Heart left ventricle (tissue), 16 donors: Measurements from ENCODE around the gene ARVCF. TPM values are rescaled to one million over a fixed set of nuclear protein-coding genes. Genes with fewer than 3 reads are reported as not detected.

Experiments
- ATAC-seq, 4 donors: fragments of 200-7000 bp; cut with Tn5 transposase; one replicate each; pipeline ENCODE4 v1.9.1; 2020 to 2022; ENCODE audit warnings: moderate library complexity in 4 of 4, mild to moderate bottlenecking in 3 of 4, moderate number of reproducible peaks in 1 of 4
- DNase-seq, 5 donors: peaks; one replicate each; pipeline ENCODE4 v3.0.0-alpha.2; 2020
- H3K27ac ChIP-seq, 12 donors: fragments of 200-600 bp; sonication (generic) in 4 of 12; one replicate each; pipeline versions ENCODE4 v1.5.0 to v1.8.0; 2016 to 2022; ENCODE audit warnings: mild to moderate bottlenecking in 2 of 12
- H3K27me3 ChIP-seq, 9 donors: fragments of 200-600 bp; sonication (generic) in 2 of 9; one replicate each; pipeline versions ENCODE4 v1.5.1 to v1.8.0; 2016 to 2022; ENCODE audit warnings: mild to moderate bottlenecking in 3 of 9
- H3K36me3 ChIP-seq, 9 donors: fragments of 200-600 bp; sonication (generic) in 2 of 9; one replicate each; pipeline versions ENCODE4 v1.5.0 to v1.8.0; 2018 to 2022; ENCODE audit warnings: mild to moderate bottlenecking in 2 of 9
- H3K4me1 ChIP-seq, 12 donors: fragments of 200-600 bp; sonication (generic) in 4 of 12; one replicate each; pipeline versions ENCODE4 v1.5.0 to v1.8.0; 2016 to 2022; ENCODE audit warnings: mild to moderate bottlenecking in 3 of 12
- H3K4me3 ChIP-seq, 12 donors: fragments of 200-600 bp; sonication (generic) in 4 of 12; one replicate each; pipeline versions ENCODE4 v1.5.0 to v1.8.0; 2017 to 2022; ENCODE audit warnings: mild to moderate bottlenecking in 9 of 12, moderate library complexity in 4 of 12
- H3K9me3 ChIP-seq, 12 donors: fragments of 200-600 bp; sonication (generic) in 4 of 12; one replicate each; pipeline versions ENCODE4 v1.5.0 to v1.8.0; 2016 to 2022; ENCODE audit warnings: mild to moderate bottlenecking in 1 of 12
- POLR2A ChIP-seq, 2 donors: fragments of 450-650 bp; IDR thresholded peaks; one replicate each; pipeline ENCODE4 v1.6.1; 2017; ENCODE audit warnings: antibody characterized with exemption in 2 of 2, mild to moderate bottlenecking in 2 of 2, moderate library complexity in 2 of 2
- whole genome bisulfite sequencing, 4 donors: extraction: QIAGEN DNeasy Blood & Tissue Kit in 2 of 4; methylation state at CpG; one replicate each; pipeline versions ENCODE4 v1.1.5 to v1.1.7; 2013 to 2018; 5-methylcytosine and 5-hydroxymethylcytosine counted together
- intact Hi-C, 10 donors: fragments of 100-400 bp; cut with DNase I; formaldehyde crosslinking; loops; one replicate each; pipeline versions ENCODE4 v1.11.1 to v1.14.2; 2022
- polyA plus RNA-seq, 2 donors: library from polyadenylated mRNA; stranded (reverse); fragments of 200-250 nt; gene quantifications; one replicate each; pipeline ENCODE4 v1.2.3, GENCODE V29; 2013
- total RNA-seq, 9 donors: library from RNA; depleted of rRNA in 2 of 9; stranded (reverse); fragments of >200 nt in 2 of 9; fragmentation: NEBNext Ultra II Directional in 3 of 9; extraction: Animal tissue kit (Norgen Biotek cat#: 25700) in 3 of 9; gene quantifications; one replicate each; pipeline versions ENCODE4 v1.1.0 to v1.2.4, GENCODE V29; 2016 to 2023
- TF ChIP-seq, protein P1 (sequence below), 12 donors: fragments of 200-600 bp; sonication (generic) in 4 of 12; IDR thresholded peaks; one replicate each; pipeline versions ENCODE4 v1.5.0 to v1.8.0; 2018 to 2022; ENCODE audit warnings: antibody characterized with exemption in 12 of 12, mild to moderate bottlenecking in 5 of 12
- donor health status: ischemic (EF 13 %, LVEDD 7.1; RV severe dilation, severe dysfunction).
- donor health status: healthy with polysubstance abuse.
- donor health status: DM: no; HTN: yes; CAD: no.
- donor health status: DM: no; HTN: no; CAD: no.
- donor health status: ischemic (EF 25% LVEDD 6.9; RV normal size, moderate dysfunction).
- donor health status: ischemic (EF 25% LVEDD 5.7; RV mildly dilated, moderate dysfunction).
- donor health status: healthy.
- donor health status: DM: yes; HTN: yes; CAD: no.
- donor health status: ischemic (EF 35%, LVEDD 5.7; RV mildly dilated, moderate dysfunction).
- donor health status: nonischemic (EF 11% LVEDD 7.7; RV severe dilation, severe dysfunction).
- donor health status: DM: yes; HTN: yes; CAD: no.
- donor health status: PGD.
- donor health status: ischemic (EF 29% LVEDD 5.4; RV normal size, mild dysfunction).
- donor health status: nonischemic (EF 23%, LVEDD 6.1; RV moderate dilation, normal function).

The ARVCF gene
- total and polyA plus RNA-seq, 11 donors = 21.2 to 46.6 (median 33.3) TPM

DNA sequence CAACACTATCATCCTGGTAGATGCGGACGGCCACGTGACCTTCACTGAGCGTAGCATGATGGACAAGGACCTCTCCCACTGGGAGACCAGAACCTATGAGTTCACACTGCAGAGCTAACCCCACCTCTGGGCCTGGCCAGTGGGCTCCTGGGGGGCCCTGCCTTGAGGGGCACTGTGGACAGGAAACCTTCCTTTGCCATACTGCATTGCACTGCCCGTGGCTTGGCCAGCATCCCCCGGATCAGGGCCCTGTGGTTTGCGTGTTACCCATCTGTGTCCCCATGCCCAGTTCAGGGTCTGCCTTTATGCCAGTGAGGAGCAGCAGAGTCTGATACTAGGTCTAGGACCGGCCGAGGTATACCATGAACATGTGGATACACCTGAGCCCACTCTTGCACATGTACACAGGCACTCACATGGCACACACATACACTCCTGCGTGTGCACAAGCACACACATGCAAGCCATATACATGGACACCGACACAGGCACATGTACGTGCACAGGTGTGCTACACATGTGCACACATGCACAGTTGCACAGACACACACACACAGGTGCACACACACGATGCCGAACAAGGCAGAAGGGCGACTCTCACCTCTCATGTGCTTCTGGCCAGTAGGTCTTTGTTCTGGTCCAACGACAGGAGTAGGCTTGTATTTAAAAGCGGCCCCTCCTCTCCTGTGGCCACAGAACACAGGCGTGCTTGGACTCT is 48.1 kb upstream of the ARVCF start:
- 85 to 94% (median 88%) methylated on average over 17 to 18 of the region's 18 CpGs for whole genome bisulfite sequencing, 4 donors

GRCh38 chr22:20064140-20064480 is 47.5 kb upstream of the ARVCF start:
- WGBS, 4 donors = 70 to 91% (median 86%) methylated on average over 2 to 3 of the region's 3 CpGs; no CpG with 5 or more reads in 1 of the 4 donors
- no peak for DNase-seq
- ATAC-seq = peak in 1 of 4 donors; percentile 8
- H3K4me3 ChIP-seq = no peak overlapping the region
- peaks cover 0 to 13% (median 0%) of the 10 kb centered on the region in 12 donors for H3K4me1 ChIP-seq
- intact Hi-C loops = no loop called here
- H3K9me3 ChIP-seq = no peaks in the 10 kb centered on the region
- no peaks in the 10 kb centered on the region for H3K27me3 ChIP-seq
- no peak overlapping the region for H3K27ac ChIP-seq
- peaks cover 0 to 65% (median 57%) of the 10 kb centered on the region in 9 donors for H3K36me3 ChIP-seq
- no peak for TF ChIP-seq POLR2A (IDR thresholded peaks at IDR 0.05)
- TF ChIP-seq, protein P1, sequence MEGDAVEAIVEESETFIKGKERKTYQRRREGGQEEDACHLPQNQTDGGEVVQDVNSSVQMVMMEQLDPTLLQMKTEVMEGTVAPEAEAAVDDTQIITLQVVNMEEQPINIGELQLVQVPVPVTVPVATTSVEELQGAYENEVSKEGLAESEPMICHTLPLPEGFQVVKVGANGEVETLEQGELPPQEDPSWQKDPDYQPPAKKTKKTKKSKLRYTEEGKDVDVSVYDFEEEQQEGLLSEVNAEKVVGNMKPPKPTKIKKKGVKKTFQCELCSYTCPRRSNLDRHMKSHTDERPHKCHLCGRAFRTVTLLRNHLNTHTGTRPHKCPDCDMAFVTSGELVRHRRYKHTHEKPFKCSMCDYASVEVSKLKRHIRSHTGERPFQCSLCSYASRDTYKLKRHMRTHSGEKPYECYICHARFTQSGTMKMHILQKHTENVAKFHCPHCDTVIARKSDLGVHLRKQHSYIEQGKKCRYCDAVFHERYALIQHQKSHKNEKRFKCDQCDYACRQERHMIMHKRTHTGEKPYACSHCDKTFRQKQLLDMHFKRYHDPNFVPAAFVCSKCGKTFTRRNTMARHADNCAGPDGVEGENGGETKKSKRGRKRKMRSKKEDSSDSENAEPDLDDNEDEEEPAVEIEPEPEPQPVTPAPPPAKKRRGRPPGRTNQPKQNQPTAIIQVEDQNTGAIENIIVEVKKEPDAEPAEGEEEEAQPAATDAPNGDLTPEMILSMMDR (IDR thresholded peaks at IDR 0.05) = no peak

More for the DNA sequence above, 48.1 kb upstream of the ARVCF start:
- Histone ChIP-seq H3K27ac (no peak overlapping the region), H3K4me3 (no peak overlapping the region), H3K27me3 (no peaks in the 10 kb centered on the region), H3K4me1 (peaks cover 0 to 13% (median 0%) of the 10 kb centered on the region in 12 donors), H3K36me3 (peaks cover 0 to 59% (median 52%) of the 10 kb centered on the region in 9 donors), H3K9me3 (no peaks in the 10 kb centered on the region)
- no peak for ATAC-seq
- intact Hi-C loops = no loop called here
- TF ChIP-seq, protein P1 (IDR thresholded peaks at IDR 0.05) = no peak
- TF ChIP-seq POLR2A (IDR thresholded peaks at IDR 0.05) = no peak
- DNase-seq = no peak

DNA sequence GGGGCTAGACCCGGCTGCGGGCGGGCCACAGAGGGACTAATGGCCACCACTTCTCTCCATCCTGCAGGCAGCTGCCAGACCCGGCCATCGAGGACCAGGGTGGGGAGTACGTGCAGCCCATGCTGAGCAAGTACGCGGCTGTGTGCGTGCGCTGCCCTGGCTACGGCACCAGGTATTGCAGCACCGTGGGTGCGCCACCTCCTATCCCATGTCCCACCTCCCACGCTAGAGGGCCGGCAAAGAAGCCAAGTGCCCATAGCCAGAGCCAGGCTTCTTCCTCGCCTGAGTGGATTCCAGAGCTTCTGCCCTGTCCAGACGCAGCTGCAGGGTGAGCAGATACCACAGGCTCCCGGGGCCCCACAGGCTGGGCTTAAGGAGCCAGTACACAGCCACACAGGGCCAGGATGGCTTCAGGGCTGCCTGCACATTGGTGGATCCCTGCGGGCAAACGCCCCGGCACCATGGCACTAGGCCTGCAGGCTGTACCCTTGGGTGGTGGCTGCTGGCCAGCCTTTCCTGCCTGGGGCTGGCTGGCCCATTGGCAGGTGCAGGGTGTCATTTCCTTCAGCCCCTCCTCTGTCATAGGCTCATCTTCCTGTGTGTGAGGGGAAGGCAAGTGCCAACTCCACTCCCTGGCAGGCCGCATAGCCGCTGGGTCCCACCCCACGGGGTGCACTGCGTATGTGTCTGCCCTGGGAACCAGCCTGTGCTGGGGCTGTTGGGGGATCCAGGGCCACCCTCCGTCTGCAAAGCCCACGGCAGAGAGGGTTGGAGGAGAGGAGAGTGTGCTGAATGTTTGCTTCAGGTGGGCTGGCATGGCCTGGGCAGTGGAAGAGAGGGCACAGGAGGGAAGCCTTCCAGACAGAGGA is 46.9 kb upstream of the ARVCF start:
- Histone ChIP-seq H3K4me3 (no peak overlapping the region), H3K4me1 (peaks cover 0 to 13% (median 0%) of the 10 kb centered on the region in 12 donors), H3K9me3 (no peaks in the 10 kb centered on the region), H3K27ac (no peak overlapping the region), H3K27me3 (no peaks in the 10 kb centered on the region), H3K36me3 (peaks cover 0 to 68% (median 62%) of the 10 kb centered on the region in 9 donors)
- intact Hi-C loops = loop anchor here in 1 of 10 donors (2.0 kb wide), 1 partner anchor 15 kb away; no protein-coding TSS in a partner anchor
- ATAC-seq (peak in 2 of 4 donors; percentile 3 to 9), DNase-seq (no peak)
- 88 to 90% (median 89%) methylated on average over 27 of the region's 27 CpGs for WGBS, 4 donors
- TF ChIP-seq, protein P1 (IDR thresholded peaks at IDR 0.05) = no peak
- TF ChIP-seq POLR2A (IDR thresholded peaks at IDR 0.05) = no peak

DNA sequence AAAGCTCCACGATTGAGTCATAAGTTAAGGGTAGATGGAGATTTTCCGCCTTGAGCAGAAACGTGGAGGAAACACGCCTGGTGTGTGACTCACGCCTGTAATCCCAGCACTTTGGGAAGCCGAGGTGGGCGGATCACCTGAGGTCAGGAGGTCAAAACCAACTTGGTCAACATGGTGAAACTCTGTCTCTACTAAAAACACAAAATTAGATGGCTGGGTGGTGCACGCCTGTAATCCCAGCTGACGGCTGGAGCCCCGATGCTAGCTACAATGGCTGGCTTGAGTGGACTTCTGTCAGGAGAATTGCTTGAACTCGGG is 46.1 kb upstream of the ARVCF start:
- Histone ChIP-seq H3K36me3 (peaks cover 0 to 76% (median 69%) of the 10 kb centered on the region in 9 donors), H3K4me1 (peaks cover 0 to 13% (median 0%) of the 10 kb centered on the region in 12 donors), H3K9me3 (no peaks in the 10 kb centered on the region), H3K4me3 (no peak overlapping the region), H3K27me3 (no peaks in the 10 kb centered on the region), H3K27ac (no peak overlapping the region)
- WGBS, 4 donors = 89 to 92% (median 91%) methylated on average over 10 to 11 of the region's 11 CpGs
- ATAC-seq = no peak
- no peak for DNase-seq
- intact Hi-C loops = loop anchor here in 1 of 10 donors (2.0 kb wide), 1 partner anchor 16 kb away; no protein-coding TSS in a partner anchor
- no peak for TF ChIP-seq POLR2A (IDR thresholded peaks at IDR 0.05)
- TF ChIP-seq, protein P1 (IDR thresholded peaks at IDR 0.05) = no peak
